H1 (cell line): ENCODE data around the gene PLPP4. TPM values are rescaled to one million over a fixed set of nuclear protein-coding genes. Genes with fewer than 3 reads are reported as not detected.

Source experiments
- BCL11A ChIP-seq, 2 experiments: IDR thresholded peaks; one replicate each; pipeline ENCODE4 v1.6.1; 2011; ENCODE audit warnings: low read depth in 2 of 2, low read length in 2 of 2, mild to moderate bottlenecking in 2 of 2
- CBX8 ChIP-seq: fragments of 300-800, 300-1000 bp; sonication (generic); IDR thresholded peaks from 2 replicates; pipeline ENCODE4 v1.7.1; 2016; ENCODE audit warnings: low read depth, low read length, borderline replicate concordance
- CEBPB ChIP-seq: IDR thresholded peaks from 2 replicates; pipeline ENCODE4 v1.6.1; 2012; ENCODE audit warnings: low read depth, low read length
- JUND ChIP-seq: IDR thresholded peaks from 2 replicates; pipeline ENCODE4 v1.6.1; 2011; ENCODE audit warnings: mild to moderate bottlenecking, improper control_type of control experiment, low read length
- KDM1A ChIP-seq: fragments of 200-600, 300-600 bp; sonication (generic); IDR thresholded peaks from 2 replicates; pipeline ENCODE4 v1.7.1; 2016; ENCODE audit warnings: mild to moderate bottlenecking, low read length, borderline replicate concordance
- KDM4A ChIP-seq: IDR thresholded peaks from one replicate; pipeline ENCODE4 v1.7.1; 2012; ENCODE audit warnings: low read depth, mild to moderate bottlenecking, moderate library complexity, low read length, inconsistent platforms; ENCODE audit not compliant: severe bottlenecking
- MAFK ChIP-seq: IDR thresholded peaks from 2 replicates; pipeline ENCODE4 v1.6.1; 2012; ENCODE audit warnings: low read depth, mild to moderate bottlenecking, improper control_type of control experiment, low read length
- POU5F1 ChIP-seq: IDR thresholded peaks from 2 replicates; pipeline ENCODE4 v1.6.1; 2011; ENCODE audit warnings: low read depth, mild to moderate bottlenecking, low read length, moderate library complexity
- YY1 ChIP-seq: IDR thresholded peaks from 2 replicates; pipeline ENCODE4 v1.6.1; 2011; ENCODE audit warnings: low read depth, mild to moderate bottlenecking, low read length
- polyA plus RNA-seq, 7 experiments: library from polyadenylated mRNA; depleted of rRNA in 3 of 7; stranded (reverse) in 5 of 7; unstranded in 2 of 7; fragments of >200 nt in 5 of 7; fragments of 200-250 nt in 2 of 7; gene quantifications; 1 replicate in 5 of 7; 2 replicates in 1 of 7; 4 replicates in 1 of 7; pipeline versions ENCODE4 v1.2.1 to v1.2.3, GENCODE V29; 2011 to 2013; ENCODE audit warnings: missing spikeins in 2 of 7, mixed read lengths in 2 of 7
- total RNA-seq: library from RNA; stranded (reverse); fragmentation: NEBNext Ultra II Directional; extraction: Animal tissue kit (Norgen Biotek cat#: 25700); gene quantifications from 2 replicates; pipeline ENCODE4 v1.2.1, GENCODE V29; 2021
- TF ChIP-seq, protein P1 (sequence below): fragments of 300-600 bp; sonication (generic); IDR thresholded peaks from 2 replicates; pipeline ENCODE4 v1.7.1; 2012; ENCODE audit warnings: low read length, moderate library complexity, mild to moderate bottlenecking, inconsistent platforms; ENCODE audit not compliant: insufficient replicate concordance
- TF ChIP-seq, protein P2 (sequence below): IDR thresholded peaks from 2 replicates; pipeline ENCODE4 v1.6.1; 2011; ENCODE audit warnings: low read depth, mild to moderate bottlenecking, low read length; ENCODE audit not compliant: insufficient read depth
- TF ChIP-seq, protein P3 (sequence below): IDR thresholded peaks from 2 replicates; pipeline ENCODE4 v1.6.1; 2012; ENCODE audit warnings: inconsistent platforms

Gene PLPP4
- total and polyA plus RNA-seq, 2 of the 8 experiments (the other 6 are each of a cell fraction or from before 2014, with no cell fraction given), result 0.30 TPM; not detected in 1

DNA sequence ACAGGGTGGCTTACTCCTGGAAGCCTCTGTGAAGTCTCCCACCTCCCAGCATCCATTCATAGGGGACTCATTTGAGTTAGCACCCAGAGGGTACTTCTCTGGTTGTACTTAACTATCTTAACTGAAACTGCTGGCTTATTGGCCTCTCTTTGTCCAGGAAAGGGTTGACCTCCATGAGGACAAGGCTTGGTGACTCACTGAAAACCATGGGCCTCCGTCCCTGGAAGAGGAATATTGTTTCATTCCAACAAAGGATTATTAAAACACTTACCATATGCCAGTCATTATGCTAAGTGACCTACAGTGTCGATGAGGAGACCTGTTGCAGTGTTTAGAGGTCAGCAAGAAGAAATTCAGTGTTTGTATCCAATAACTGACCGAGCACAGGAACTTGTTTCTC is 175.9 kb downstream of the PLPP4 start (continued):
- TF ChIP-seq, protein P1, sequence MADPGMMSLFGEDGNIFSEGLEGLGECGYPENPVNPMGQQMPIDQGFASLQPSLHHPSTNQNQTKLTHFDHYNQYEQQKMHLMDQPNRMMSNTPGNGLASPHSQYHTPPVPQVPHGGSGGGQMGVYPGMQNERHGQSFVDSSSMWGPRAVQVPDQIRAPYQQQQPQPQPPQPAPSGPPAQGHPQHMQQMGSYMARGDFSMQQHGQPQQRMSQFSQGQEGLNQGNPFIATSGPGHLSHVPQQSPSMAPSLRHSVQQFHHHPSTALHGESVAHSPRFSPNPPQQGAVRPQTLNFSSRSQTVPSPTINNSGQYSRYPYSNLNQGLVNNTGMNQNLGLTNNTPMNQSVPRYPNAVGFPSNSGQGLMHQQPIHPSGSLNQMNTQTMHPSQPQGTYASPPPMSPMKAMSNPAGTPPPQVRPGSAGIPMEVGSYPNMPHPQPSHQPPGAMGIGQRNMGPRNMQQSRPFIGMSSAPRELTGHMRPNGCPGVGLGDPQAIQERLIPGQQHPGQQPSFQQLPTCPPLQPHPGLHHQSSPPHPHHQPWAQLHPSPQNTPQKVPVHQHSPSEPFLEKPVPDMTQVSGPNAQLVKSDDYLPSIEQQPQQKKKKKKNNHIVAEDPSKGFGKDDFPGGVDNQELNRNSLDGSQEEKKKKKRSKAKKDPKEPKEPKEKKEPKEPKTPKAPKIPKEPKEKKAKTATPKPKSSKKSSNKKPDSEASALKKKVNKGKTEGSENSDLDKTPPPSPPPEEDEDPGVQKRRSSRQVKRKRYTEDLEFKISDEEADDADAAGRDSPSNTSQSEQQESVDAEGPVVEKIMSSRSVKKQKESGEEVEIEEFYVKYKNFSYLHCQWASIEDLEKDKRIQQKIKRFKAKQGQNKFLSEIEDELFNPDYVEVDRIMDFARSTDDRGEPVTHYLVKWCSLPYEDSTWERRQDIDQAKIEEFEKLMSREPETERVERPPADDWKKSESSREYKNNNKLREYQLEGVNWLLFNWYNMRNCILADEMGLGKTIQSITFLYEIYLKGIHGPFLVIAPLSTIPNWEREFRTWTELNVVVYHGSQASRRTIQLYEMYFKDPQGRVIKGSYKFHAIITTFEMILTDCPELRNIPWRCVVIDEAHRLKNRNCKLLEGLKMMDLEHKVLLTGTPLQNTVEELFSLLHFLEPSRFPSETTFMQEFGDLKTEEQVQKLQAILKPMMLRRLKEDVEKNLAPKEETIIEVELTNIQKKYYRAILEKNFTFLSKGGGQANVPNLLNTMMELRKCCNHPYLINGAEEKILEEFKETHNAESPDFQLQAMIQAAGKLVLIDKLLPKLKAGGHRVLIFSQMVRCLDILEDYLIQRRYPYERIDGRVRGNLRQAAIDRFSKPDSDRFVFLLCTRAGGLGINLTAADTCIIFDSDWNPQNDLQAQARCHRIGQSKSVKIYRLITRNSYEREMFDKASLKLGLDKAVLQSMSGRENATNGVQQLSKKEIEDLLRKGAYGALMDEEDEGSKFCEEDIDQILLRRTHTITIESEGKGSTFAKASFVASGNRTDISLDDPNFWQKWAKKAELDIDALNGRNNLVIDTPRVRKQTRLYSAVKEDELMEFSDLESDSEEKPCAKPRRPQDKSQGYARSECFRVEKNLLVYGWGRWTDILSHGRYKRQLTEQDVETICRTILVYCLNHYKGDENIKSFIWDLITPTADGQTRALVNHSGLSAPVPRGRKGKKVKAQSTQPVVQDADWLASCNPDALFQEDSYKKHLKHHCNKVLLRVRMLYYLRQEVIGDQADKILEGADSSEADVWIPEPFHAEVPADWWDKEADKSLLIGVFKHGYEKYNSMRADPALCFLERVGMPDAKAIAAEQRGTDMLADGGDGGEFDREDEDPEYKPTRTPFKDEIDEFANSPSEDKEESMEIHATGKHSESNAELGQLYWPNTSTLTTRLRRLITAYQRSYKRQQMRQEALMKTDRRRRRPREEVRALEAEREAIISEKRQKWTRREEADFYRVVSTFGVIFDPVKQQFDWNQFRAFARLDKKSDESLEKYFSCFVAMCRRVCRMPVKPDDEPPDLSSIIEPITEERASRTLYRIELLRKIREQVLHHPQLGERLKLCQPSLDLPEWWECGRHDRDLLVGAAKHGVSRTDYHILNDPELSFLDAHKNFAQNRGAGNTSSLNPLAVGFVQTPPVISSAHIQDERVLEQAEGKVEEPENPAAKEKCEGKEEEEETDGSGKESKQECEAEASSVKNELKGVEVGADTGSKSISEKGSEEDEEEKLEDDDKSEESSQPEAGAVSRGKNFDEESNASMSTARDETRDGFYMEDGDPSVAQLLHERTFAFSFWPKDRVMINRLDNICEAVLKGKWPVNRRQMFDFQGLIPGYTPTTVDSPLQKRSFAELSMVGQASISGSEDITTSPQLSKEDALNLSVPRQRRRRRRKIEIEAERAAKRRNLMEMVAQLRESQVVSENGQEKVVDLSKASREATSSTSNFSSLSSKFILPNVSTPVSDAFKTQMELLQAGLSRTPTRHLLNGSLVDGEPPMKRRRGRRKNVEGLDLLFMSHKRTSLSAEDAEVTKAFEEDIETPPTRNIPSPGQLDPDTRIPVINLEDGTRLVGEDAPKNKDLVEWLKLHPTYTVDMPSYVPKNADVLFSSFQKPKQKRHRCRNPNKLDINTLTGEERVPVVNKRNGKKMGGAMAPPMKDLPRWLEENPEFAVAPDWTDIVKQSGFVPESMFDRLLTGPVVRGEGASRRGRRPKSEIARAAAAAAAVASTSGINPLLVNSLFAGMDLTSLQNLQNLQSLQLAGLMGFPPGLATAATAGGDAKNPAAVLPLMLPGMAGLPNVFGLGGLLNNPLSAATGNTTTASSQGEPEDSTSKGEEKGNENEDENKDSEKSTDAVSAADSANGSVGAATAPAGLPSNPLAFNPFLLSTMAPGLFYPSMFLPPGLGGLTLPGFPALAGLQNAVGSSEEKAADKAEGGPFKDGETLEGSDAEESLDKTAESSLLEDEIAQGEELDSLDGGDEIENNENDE, result no peak
- TF ChIP-seq, protein P2, sequence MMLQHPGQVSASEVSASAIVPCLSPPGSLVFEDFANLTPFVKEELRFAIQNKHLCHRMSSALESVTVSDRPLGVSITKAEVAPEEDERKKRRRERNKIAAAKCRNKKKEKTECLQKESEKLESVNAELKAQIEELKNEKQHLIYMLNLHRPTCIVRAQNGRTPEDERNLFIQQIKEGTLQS, result no peak
- no peak for TF ChIP-seq CEBPB
- no peak for TF ChIP-seq MAFK
- TF ChIP-seq, protein P3, sequence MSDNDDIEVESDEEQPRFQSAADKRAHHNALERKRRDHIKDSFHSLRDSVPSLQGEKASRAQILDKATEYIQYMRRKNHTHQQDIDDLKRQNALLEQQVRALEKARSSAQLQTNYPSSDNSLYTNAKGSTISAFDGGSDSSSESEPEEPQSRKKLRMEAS, result no peak
- TF ChIP-seq YY1, result no peak
- TF ChIP-seq JUND, result no peak
- no peak for TF ChIP-seq KDM1A
- no peak for TF ChIP-seq BCL11A (IDR thresholded peaks at IDR 0.05; ENCODE audit: low read depth in 2 of 2, low read length in 2 of 2)
- TF ChIP-seq POU5F1, result no peak
- no peak for TF ChIP-seq KDM4A
- no peak for TF ChIP-seq CBX8
- TF ChIP-seq, all 59 proteins: peak for 0
